ENCODE measurements around the gene POLR3C.
"Not testable (repeated sequence)": the region's sequence is repeated elsewhere in the genome, so short reads cannot be mapped to it uniquely, and the experiment has no call there.

Gene POLR3C

DNA sequence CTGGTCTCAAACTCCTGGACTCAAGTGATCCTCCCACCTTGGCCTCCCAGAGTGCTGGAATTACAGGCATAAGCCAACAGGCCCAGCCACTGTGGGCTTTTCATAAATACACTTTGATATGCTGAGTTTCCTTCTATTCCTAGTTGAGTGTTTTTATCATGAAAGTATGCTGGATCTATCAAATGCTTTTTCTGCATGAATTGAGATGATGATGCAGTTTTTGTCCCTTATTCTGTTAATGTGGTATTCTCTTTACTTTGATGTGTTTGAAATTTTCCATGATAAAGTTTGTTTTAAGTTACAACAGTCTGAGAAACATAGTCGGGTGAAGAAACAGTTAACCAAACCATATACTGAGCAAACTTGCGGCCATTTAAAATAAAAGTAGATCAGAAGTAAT is 24.2 kb upstream of the POLR3C start:
- no peak for DNase-seq (ENCODE audit: low read depth)
- no peak overlapping the region for H3K4me3 ChIP-seq (ENCODE audit: low read depth, low read length)
- TF ChIP-seq, protein P1, sequence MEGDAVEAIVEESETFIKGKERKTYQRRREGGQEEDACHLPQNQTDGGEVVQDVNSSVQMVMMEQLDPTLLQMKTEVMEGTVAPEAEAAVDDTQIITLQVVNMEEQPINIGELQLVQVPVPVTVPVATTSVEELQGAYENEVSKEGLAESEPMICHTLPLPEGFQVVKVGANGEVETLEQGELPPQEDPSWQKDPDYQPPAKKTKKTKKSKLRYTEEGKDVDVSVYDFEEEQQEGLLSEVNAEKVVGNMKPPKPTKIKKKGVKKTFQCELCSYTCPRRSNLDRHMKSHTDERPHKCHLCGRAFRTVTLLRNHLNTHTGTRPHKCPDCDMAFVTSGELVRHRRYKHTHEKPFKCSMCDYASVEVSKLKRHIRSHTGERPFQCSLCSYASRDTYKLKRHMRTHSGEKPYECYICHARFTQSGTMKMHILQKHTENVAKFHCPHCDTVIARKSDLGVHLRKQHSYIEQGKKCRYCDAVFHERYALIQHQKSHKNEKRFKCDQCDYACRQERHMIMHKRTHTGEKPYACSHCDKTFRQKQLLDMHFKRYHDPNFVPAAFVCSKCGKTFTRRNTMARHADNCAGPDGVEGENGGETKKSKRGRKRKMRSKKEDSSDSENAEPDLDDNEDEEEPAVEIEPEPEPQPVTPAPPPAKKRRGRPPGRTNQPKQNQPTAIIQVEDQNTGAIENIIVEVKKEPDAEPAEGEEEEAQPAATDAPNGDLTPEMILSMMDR (IDR thresholded peaks at IDR 0.05; ENCODE audit: control insufficient read depth, extremely low read depth, insufficient read depth): no peak

DNA sequence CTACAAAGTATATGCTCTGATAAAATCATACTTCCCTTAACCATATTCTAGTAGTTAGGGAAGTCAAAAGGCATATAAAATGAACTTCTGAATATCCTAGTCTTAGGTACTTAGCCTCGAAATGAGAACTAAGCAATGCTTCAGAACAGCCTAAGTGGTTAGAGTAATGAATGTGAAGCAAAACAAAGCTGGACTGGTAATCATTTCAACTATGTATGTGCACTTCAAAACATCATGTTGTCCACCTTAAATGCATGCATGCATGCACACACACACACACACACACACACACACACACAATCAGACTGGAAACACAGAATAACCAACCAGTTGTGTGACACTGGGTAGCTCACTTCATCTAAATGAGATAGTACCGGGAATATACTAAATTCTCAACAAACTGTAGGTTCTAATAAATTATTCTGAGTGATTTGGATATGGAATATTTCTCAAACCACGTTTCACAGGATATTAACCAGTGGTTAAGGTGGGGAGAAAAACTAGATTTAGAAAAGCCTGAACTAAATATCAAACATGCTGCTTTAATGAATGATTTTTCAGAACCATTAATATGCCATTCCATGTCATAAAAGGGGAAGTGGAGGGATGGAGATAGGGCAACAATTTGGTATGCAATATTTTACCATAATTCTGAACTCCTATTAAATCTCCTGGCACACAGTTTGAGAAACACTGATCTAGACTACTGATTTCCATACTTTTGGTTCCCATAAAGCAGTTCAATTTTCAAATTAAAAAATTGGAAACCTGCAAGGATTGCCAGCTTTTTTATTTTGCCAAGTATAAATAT is 19.6 kb upstream of the POLR3C start:
- DNase-seq (ENCODE audit: low read depth): no peak
- H3K4me3 ChIP-seq (ENCODE audit: low read depth, low read length): no peak overlapping the region
- TF ChIP-seq, protein P1 (IDR thresholded peaks at IDR 0.05; ENCODE audit: control insufficient read depth, extremely low read depth, insufficient read depth): no peak

DNA sequence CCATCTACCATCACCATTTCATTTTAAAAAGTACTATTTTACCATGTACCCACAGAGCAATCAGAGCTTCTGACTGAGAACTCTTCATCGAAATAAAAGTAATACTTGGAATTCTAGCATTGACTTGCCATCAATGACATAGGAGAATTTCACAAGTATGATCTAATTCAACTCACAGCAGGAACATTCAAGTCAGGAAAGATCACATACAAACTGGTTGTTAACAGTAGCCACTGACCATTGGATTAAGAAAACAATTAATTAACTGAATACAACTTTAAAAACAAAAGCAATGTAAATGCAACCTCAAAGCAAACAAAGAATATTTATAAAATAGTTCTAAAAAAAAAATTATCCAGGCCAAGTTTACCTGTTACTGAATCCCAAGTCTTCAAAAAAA is 18.9 kb upstream of the POLR3C start:
- TF ChIP-seq, protein P1 (IDR thresholded peaks at IDR 0.05; ENCODE audit: control insufficient read depth, extremely low read depth, insufficient read depth): no peak
- no peak overlapping the region for H3K4me3 ChIP-seq (ENCODE audit: low read depth, low read length)
- no peak for DNase-seq (ENCODE audit: low read depth)

DNA sequence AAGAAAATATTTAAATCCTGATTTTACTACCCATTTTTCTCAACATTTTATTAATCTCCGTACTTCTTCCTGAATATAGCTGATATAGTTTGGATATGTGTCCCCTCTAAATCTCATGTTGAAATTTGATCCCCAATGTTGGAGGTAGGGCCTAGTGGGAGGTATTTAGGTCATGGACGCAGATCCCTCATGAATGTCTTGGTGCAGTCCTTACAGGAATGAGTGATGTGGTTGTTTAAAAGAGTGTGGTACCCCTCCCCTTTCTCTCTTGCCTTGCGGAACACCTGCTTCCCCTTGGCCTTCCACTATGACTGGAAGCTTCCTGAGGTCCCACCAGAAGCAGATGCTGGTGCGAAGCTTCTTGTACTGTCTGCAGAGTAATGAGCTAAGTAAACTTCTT is 17.6 kb upstream of the POLR3C start:
- TF ChIP-seq, protein P1 (IDR thresholded peaks at IDR 0.05; ENCODE audit: control insufficient read depth, extremely low read depth, insufficient read depth): no peak
- DNase-seq (ENCODE audit: low read depth): no peak
- no peak overlapping the region for H3K4me3 ChIP-seq (ENCODE audit: low read depth, low read length)

DNA sequence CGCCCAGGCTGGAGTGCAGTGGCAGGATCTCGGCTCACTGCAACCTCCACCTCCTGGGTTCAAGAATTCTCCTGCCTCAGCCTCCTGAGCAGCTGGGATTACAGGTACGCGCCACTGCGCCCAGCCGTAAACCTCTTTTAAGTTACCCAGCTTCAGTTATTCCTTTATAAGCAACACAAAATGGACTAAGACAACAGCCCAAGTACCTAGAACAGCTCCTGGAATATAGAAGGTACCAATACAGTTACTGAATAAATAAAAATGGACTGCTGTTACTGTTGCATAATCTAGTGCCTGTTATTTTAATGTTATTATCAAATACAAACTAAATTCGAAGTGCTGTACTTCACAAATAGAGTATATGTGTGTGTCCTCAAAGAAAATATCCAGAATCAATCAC is 17.2 kb upstream of the POLR3C start:
- TF ChIP-seq, protein P1 (IDR thresholded peaks at IDR 0.05; ENCODE audit: control insufficient read depth, extremely low read depth, insufficient read depth): no peak
- no peak overlapping the region for H3K4me3 ChIP-seq (ENCODE audit: low read depth, low read length)
- no peak for DNase-seq (ENCODE audit: low read depth)

DNA sequence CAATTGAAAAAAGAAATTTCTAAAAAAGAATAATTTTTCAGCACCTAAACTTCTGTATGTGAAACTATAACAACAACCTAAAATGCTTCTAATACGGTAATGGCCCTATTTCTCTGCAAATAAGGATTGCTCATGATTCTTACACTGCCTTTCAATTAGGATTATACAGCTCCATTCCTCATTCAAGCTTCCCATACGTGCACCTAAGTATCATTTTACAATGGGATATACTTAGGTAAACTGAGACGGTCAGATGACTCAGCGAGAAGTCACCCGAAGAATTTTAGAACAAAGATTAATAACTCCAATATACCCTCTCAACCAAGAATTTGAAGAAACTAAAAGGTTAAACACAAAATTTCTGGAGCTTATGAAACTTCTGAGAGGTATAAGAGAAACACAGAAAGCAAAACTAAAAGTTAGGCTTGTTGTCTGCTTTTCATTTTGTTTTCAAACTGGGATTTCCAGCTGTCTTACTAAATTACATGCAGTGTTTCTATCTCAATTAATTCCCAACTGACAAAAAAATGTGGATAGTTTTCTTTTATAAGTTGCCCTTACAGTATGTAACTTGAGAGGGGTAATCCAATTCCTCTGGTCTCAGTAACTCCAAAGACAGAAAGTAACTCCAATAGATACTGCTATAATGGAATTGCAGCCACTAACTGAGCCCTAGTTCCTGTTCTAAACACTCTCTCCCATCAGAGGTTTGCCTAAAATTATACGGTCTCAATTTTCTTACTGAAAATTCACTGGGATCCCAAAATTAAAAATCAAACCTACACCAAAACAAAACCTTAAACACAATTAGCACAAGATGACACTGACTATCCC is 10.8 kb upstream of the POLR3C start:
- DNase-seq (ENCODE audit: low read depth); H3K4me3 ChIP-seq (ENCODE audit: low read depth, low read length): not testable (repeated sequence)

DNA sequence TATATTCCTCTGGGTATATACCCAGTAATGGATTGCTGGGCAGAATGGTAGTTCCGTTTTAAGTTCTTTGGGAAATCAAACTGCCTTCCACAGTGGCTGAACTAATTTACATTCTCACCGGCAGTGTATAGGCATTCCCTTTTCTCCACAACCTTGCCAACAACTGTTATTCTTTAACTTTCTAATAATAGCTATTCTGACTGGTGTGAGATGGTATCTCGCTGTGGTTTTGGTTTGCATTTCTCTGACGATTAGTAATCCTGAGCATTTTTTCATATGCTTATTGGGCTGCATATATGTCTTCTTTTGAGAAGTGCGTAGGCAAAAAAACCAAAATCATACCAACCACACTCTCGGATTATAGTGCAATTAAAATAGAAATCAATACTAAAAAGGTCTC is 5.9 kb upstream of the POLR3C start:
- DNase-seq (ENCODE audit: low read depth); H3K4me3 ChIP-seq (ENCODE audit: low read depth, low read length): not testable (repeated sequence)

DNA sequence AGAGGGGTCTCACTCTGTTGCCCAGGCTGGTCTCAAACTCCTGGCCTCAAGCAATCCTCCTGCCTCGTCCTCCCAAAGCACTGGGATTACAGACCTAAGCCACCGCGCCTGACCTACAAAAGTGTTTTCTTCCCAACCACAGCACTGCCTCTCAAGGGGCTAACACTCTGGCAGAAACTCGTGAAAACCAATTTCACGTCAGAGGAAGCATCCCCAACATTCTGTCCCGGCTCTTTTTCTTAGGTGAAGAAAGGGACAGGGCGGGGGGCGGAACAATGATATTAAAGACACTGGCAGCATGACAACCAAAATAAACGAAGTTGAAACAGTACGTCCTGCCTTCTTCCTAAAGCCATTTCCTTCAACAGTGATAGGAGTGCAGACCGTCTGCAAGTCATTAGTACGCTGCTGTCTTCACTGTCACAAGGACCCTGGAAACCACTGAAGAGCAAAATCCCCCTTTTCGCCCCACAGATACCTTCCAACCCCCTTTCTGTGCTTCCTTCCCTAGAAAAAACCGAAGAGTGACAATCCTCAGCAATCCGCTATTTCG is 1.1 kb upstream of the POLR3C start:
- not testable (repeated sequence) for DNase-seq (ENCODE audit: low read depth); H3K4me3 ChIP-seq (ENCODE audit: low read depth, low read length)

Data from LNCaP clone FGC (cell line).